Measurements from ENCODE around the gene SKAP2.
A peak's percentile ranks its signal among the peaks of the same experiment; 100 is the strongest.

Gene SKAP2

DNA sequence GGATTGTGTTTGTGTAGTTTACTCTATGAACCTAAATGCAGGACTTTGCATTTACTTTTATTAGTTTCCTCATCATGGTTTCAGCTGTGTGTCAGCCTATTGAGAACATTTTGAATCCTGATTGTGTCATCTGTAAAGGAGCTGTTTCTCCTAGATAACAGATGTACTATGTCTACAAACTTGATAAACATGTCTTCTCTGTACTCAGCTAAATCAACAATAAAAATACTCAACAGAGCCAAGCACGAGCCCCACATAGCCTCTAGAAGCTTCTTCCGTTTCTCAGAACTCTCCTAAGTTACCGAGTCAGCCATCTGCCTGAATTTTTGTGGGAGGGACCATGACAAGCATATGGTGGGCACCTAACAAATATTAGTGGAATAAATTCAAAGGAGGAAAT lies 234.7 kb downstream of the SKAP2 start:
- peak; percentile 51 for DNase-seq

DNA sequence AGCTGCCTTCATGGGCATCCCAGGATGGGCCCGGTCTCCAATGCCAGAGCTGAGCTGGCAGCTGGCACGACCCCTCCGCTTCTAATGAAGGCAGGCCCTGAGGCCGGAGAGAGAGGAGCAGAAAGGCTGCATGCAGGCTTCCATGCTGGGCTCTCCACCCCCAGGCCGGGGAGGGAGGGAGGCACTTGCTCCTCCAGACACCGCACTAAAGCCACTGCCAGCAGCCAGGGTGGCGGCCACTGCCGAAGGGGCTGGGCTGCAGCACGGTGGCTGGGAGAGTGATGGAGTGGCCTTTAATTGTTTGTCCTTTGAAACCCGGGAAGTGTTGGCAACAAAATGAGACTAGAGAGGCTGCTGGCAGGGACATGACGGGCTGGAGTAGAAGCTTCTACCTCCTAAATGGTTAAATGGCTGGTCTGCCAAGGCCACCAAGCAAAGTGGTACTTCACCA lies 236.5 kb downstream of the SKAP2 start:
- no peak for DNase-seq

DNA sequence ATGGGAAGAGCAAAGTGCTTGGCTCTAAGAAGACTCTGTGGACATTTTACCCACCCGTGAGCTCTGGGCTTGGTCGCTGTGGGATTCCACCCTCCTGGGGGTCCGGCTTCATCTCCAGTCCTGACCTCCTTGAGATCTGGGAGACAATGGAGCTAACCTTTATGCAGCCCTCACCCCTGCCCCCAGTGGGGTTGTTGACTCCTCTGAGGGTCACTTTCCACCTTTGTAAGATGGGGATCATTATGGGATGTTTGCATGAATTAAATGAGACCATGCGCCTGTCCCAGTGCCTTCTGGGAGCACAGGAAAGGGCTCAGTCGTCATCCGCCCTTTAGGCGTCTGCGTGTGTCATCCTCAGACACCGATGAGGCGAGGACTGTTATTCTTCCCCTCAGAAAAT lies 237.2 kb downstream of the SKAP2 start:
- DNase-seq = no peak

DNA sequence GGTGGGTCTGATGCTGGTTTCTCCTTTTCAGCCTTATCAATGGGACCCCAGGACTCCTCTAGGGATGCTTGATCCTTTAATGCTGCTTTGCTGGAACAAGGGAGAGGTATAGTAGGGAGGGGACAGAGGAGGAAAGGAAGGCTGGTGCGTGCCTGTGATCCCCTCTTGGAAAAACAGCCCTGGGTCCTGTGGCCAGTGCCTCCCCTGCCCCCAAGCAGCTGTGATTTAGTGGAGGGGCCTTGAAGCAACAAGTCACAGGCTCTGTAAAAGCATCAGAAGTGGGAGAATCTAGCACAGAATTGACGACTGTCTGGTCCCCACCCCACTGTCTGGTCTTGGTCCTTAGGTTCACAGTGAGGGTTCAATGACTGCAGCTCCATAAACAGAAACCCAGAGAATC lies 237.7 kb downstream of the SKAP2 start:
- no peak for DNase-seq

DNA sequence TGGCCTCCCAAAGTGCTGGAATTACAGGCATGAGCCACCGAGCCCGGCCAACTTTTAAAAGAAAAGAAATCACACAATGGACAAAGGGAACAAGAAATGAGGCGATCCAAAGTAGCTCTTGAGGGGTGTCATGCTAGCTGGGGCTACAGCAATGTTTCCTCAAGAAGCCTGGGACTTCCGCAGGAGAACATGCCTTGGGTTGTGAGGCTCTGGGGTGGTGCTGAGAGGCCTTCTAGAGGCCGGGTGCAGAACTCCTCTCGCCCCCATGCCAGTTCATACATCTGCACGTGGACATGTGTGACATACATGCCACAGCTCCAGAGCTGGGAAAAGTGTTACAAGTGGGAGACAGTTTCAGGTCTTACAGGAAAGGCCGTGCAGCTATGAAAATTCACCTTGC lies 238.2 kb downstream of the SKAP2 start:
- no peak for DNase-seq

DNA sequence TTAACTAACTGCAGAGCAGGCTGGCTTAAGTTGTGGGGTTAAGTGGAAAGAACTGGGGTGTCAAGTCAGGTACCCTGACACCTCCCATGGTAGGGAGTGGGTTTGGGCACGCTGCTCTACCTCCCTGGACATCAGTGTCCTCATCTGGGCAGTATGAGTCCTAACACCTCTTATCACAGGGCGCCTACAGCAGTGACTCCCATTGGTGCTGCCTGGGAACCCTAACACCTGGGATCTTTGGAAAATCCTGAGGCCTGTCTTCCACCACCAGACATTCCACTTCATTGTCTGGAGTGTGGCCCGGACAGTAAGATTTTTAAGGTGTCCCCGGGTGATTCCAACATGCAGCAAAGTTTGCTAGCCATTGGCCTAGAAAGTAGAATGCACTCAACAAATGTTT lies 239.1 kb downstream of the SKAP2 start:
- DNase-seq = no peak

DNA sequence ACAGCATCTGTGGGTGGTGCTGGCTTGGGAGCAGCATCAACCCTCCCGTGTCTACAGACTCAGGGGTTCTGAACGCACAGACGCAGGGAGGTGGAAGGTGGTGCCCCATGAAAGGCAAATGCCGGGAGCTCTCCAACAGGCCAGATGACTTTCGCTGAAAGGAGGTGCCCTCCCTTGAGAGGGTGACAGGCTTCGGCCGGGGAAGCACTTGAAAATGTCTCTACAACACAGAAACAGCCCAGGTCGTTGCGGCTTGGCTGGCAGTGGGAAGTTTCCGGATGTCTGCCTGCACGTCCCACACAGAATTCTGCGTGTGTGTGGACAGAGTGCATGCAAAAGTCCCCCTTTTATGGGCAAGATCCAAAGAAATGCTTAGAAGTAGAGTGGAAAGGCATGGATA lies 239.6 kb downstream of the SKAP2 start:
- no peak for DNase-seq

DNA sequence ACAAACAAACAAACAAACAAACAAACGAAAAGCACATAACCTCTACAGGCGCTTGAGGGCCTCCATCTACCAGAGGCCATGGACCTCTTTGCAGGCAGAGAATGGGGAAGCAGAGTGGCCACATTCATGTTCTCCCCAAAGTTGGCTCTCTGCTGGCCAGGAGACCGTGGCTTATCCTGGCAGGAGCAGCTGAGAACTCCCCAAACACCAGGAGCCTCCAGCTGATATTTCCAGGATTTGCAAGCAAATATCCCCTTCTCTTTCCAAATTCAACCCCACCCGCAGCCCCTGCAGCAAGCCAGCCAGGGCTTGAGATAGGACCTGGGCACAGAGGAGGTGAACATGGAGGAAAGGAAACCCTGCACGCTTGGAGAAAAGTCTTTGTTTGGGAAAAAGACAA lies 240.0 kb downstream of the SKAP2 start:
- DNase-seq = no peak

DNA sequence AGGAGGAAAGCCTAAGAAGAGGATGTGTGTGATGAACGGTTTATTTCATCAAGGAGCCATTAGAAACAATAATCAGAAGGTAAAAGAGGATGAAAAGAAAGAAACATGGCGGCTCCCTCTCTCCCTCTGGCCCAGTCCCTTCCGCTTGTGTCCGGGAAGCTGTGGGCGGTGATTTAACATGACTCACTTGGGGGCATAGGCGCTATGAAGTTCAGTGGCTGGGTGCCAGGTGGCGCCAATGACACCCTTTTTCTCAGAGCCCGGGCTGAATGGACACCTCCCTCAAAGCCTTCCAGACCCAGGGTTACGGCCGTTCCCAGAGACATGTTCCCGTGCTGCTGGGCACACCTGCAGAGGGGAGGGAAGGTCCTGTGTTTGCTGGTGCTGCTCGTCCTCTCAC lies 244.0 kb downstream of the SKAP2 start:
- no peak for DNase-seq

DNA sequence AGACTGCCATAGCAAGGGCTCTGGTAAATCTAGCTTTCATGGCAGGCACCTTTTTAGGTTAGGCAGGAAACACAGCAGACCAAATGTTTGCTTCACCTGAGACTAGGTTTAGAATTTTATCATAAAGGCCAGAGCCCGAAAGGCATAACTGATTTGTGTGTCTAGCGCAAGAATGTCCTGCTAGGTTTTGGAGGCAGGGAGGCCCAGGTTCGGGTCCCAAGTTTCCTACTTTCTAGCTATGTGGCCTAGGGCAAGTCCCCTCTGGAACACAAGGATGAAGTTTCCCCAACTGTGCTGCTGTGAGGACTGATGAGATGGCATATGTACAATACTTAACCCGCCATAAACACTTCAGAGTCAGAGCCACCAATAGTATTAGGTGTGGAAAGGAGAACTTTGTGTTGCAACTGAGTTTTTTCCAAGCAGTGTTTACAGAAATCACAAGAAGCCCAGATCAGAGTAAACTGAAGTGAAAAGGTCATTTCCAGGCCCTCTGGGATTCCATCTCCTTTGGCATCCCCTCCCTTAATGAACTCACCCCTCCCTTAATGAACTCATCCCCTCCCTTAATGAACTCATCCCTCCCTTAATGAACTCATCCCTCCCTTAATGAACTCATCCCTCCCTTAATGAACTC lies 244.9 kb downstream of the SKAP2 start:
- DNase-seq = no peak

DNA sequence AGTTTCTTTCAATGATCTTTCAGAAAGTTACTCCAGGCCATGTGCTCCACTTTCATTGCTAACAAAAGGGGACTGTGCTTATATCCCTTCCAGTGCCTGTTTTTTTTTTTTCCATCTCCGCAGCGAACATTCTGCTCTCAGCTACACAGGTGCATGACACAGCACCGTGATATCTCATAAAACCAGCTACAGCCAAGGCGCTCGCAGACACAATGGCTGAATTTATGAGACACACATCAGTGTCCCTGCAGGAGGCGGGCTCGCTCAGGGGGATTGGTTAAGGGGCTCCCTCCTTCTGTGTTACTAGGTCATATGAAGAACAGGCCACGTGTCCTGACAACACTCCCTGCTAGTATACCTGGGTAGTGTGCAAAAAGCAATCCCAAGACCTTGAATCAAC lies 245.5 kb downstream of the SKAP2 start:
- DNase-seq = no peak

DNA sequence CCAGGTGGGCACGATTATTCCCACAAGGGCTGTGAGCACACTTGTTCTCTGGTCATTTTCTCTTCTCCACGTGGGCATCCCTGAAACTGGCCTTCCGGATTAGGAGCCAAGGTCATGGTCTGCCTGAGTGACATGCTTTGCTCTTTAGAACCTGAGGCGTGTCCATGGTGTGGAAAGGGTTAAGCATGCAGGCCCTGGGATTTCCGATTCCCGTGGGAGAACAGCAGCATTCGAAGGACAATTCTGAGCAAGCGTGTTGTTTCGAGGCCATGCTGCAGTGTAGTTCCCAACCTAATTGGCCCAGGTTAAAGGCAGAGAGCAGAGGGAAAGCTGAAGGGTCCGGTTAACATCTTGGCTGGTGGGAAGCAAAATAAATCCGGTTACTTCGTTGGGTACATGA lies 245.9 kb downstream of the SKAP2 start:
- no peak for DNase-seq
